ENCODE measurements around the gene LAIR1.
"Not testable (repeated sequence)": the region's sequence is repeated elsewhere in the genome, so short reads cannot be mapped to it uniquely, and the experiment has no call there.

The LAIR1 gene

DNA sequence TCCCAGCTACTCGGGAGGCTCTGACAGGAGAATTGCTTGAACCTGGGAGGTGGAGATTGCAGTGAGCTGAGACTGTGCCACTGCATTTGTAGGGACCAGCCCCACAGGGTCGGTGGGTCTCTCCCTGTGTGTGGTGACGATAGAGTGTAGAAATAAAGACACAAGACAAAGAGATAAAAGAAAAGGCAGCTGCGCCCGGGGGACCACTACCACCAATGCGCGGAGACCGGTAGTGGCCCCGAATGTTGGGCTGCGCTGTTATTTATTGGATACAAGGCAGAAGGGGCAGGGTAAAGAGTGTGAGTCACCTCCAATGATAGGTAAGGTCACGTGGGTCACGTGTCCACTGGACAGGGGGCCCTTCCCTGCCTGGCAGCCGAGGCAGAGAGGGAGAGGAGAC, 42.4 kb downstream of the LAIR1 start:
- not testable (repeated sequence) for DNase-seq (ENCODE audit: low read depth, low spot score)

DNA sequence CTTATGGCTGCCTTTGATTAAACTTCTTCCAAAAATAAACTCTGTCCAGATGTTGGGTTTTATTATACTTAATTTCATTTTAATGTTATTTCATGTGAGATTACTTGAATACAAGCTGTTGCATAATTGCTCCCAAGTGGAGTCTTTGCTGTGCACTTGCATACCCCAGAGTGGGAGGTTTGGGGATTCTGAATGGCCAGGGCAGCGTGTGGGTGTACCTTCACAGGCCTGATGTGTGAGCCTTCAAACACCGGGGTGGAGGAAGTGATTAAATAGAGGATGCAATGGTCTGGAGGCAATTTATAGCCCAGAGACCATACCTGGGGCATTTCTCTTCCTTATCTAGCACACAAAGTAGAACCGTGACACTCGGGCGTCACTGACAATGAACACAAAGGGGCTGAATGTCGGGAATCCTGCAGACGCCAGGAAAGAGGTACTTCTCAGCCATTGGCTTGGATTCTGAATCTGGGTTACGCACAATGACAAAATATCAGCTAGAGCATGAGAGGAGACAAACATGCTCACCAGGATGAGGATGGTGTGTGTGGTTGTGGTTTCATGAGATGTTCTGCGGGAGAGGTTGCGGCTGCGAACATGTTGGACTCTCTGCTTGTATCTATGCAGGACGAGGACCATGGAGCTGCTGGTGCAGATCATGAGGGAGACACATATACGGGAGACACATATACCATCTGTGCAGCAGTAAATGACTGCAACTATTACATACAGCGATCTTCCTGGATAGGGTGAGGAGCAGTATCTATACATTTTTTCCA, 44.6 kb downstream of the LAIR1 start:
- H3K27ac ChIP-seq = no peak overlapping the region
- DNase-seq (ENCODE audit: low read depth, low spot score) = no peak

More for the DNA sequence above, 42.4 kb downstream of the LAIR1 start:
- H3K27ac ChIP-seq = not testable (repeated sequence)

DNA sequence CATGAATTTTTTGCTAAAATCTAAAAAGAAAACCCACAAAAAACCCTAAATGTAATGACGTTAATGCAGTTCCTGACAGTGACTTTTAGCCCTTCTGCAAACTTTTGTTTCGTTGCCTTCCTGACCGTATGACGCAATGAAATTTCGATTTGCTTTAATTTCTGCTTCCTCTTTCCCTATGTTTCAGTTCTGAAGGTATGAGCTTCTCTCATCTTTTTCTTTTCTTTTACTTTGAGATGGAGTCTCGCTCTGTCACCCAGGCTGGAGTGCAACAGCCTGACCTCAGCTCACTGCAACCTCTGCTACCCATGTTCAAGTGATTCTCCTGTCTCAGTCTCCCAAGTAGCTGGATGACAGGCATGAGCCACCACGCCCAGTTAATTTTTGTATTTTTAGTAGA, 45.7 kb downstream of the LAIR1 start:
- no peak for DNase-seq (ENCODE audit: low read depth, low spot score)

DNA sequence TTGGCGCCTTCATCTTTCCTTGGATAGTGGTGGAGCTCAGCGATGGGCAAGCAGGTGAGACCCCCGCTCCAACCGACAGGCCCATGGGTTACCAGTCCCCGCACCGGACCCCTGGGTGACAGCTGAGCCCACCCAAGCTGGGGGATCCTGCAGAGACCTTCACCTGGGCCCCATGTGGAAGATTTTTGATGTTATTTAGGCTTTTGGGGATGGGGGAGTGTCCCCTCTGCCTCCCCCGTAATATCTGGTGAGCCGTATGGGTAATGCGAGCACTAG, 46.8 kb downstream of the LAIR1 start:
- DNase-seq (ENCODE audit: low read depth, low spot score) = no peak
- no peak overlapping the region for H3K27ac ChIP-seq

More for the DNA sequence above, 45.7 kb downstream of the LAIR1 start:
- H3K27ac ChIP-seq = no peak overlapping the region

DNA sequence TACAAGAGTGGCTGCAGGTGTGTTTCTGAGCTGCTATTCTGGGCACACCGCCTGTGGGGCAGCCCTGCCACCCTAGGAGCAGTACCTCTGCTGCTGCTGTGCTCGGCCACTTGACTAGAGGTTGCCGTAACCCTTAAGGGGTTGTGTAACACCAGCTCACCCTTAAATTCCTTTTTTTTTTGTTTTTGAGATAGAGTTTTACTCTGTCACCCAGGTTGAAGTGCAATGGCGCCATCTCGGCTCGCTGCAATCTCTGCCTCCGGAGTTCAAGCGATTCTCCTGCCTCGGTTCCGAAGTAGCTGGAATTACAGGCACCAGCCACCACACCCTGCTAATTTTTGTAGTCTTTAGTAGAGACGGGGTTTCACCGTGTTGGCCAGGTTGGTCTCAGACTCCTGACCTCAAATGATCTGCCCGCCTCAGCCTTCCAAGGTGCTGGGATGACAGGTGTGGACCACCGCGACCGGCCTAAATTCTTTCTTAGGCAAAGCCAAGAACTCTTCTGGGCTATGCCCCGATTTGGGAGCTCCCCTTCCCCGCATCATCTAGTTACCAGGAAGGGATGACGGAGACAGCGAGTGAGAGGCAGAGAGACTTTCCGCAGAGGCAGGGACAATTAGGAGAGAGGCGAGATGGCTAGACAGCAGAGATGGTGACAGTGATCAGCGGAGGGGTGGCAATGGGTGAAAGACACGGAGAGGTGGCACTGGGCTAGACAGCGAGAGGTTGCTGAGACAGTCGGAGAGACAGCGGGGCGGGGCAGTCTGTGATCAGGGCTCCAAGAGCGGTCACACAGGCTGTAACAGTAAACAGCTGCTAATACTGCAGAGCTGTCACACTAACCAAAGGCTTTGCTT, 47.4 kb downstream of the LAIR1 start:
- H3K27ac ChIP-seq = no peak overlapping the region
- DNase-seq (ENCODE audit: low read depth, low spot score) = no peak

DNA sequence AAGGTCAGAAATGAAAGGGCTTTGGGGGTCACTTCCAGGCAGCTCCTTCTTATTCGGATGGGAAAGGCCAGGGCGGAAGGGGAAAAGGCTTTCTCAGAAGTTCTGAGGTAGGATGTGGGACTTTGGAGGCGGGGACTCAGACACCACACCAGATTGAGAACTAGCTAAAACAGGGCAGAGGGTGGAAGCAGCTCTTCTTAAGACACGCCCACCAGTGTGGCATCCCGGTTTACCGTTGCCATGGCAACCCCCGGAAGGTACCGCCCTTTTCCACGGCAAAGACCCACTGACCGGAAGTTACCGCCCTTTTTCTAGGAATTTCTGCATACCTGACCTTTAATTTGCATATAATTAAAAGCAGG, 48.0 kb downstream of the LAIR1 start:
- H3K27ac ChIP-seq = no peak overlapping the region
- DNase-seq (ENCODE audit: low read depth, low spot score) = no peak

DNA sequence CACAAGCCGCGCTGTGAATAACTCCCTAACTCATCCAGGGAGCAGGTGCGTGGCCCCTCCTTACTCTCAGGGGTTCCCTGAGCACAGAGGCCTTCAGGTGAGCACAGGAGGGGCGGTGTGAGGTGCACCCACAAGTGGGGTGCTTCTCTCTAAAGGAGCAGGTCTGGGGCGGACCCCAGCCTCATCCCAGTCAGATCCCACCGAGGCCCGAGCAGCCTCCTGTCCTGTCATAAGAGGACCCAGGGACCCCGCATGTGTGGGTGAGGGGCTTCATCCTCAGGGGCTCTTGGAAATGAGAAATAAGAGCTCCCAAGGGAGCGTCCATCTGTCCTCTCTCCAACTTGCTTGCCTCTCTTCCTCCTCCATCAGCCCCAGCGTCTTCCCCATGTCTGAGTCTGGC, 48.8 kb downstream of the LAIR1 start:
- no peak overlapping the region for H3K27ac ChIP-seq
- no peak for DNase-seq (ENCODE audit: low read depth, low spot score)

DNA sequence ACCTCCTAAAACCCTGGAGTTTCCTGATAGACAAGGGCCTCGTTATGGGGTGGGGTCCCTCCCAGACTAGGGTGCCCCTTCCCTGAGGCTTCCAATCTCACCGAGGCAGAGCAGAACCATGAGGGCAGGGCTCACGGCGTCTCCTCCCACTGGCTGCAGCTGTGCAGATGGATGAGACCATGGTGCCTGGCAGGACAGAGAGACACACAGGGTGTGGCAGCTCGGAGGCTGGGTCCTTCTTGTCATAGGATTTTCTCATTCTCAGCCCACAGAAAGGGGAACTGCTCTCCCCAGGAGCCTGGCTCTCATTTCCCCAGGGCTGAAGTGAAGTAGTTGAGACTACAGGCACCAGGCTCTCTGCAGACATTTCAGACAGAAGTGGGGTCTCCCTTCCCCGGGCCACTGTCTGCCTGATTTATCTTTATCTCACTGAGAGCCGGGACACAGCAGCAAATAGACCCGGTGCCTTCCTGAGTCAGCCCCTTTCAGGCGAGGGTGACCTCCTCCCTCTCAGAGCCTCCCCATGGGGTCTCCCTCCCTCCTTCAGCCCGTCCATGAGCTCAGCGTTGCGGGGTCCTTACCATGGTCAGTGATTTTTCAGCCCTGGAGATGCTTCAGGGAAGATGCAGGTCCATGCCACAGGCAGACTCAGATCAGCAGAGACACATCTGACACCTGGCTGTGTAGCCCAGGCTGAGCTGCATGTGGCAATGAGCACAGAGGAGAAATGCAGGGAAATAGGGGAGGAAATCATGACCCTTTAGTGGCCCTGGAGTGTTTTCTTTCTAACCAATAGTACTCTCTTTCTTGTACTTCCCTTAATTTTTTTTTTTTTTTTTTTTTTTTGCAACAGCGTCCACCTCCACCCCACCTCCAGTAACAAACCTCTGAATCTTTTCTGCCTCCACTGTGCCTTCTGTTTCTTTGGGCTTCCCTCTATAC, 52.0 kb downstream of the LAIR1 start, which contains the start of gene LILRA5:
LILRA5 (minus strand) TSS at position 731 of the 942 bp plus-strand sequence; CDS start at position 584, 147 bp downstream.
- H3K27ac ChIP-seq = no peak within 1 kb of the TSS

DNA sequence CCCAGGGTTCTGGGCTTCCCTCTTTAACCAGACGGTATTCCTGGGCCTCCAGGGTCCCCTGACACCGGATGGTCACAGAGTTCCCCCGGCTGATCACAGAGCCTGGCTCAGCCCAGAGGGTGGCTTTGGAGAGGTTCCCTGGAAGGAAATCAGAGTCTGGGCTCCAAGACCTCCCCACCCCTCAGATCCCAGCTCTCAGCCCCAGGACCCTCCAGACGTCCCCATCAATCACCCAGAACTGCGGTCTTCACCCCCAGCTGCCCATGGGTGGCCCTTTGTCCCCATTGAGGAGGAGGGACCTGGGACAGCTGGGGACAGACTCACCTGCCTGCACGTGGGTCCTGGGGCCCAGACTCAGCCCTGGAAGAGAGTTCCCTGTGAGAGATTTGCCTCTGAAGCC, 52.7 kb downstream of the LAIR1 start:
- no peak for DNase-seq (ENCODE audit: low read depth, low spot score)
- no peak overlapping the region for H3K27ac ChIP-seq

More for the DNA sequence above, 52.0 kb downstream of the LAIR1 start, which contains the start of gene LILRA5:
- no peak for DNase-seq (ENCODE audit: low read depth, low spot score)

DNA sequence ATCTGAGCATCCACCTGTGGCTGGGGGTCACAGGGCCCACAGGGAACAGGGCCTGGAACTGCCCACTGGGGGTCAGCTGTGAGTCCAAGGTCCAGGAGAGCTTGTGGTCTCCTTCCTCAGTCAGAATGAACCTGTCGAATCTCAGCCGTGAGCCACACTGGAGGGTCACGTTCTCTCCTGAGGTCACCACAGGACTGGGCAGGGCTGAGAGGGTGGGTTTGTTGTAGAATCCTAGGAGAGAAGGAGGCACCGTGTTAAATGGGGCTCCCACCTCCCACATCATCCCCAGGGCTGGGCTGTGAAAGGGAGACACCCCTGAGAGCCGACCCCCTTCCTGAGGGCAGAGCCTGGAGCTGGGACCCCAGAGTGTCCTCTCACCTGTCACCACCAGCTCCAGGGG, 53.2 kb downstream of the LAIR1 start:
- DNase-seq (ENCODE audit: low read depth, low spot score) = no peak
- H3K27ac ChIP-seq = no peak overlapping the region

DNA sequence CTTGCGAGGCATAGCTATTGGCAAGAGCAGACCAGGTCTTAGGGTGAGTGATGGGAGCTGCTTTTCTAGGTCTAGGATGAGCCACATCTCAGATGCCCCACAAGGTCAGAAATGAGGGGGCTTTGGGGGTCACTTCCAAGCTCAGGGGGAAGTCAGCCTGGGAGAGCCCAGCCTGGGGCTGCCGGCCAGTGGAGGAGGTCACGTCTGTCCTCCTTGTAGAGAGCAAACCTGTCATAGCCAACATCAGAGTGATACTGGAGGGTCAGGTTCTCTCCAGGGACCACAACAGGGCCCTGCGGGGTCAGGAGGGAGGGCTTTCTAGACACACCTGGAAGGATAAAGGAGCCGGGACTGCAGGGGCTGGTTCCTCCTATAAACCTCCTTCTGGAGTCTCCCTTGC, 54.2 kb downstream of the LAIR1 start:
- no peak overlapping the region for H3K27ac ChIP-seq
- DNase-seq (ENCODE audit: low read depth, low spot score) = no peak

DNA sequence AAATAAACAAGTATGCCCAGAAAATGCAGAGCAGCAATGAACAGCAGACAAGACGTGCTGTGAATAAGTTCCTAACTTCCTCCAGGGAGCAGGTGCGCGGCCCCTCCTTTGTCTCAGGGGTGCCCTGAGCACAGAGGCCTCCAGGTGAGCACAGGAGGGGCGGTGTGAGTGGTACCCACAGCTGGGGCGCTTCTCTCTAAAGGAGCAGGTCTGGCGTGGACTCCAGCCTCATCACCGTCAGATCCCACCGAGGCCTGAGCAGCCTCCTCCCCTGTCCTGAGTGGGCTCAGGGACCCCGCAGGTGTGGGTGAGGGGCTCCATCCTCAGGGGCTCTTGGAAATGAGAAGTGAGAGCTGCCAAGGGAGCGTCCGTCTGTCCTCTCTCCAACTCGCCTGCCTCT, 54.9 kb downstream of the LAIR1 start:
- H3K27ac ChIP-seq = no peak overlapping the region
- no peak for DNase-seq (ENCODE audit: low read depth, low spot score)

DNA sequence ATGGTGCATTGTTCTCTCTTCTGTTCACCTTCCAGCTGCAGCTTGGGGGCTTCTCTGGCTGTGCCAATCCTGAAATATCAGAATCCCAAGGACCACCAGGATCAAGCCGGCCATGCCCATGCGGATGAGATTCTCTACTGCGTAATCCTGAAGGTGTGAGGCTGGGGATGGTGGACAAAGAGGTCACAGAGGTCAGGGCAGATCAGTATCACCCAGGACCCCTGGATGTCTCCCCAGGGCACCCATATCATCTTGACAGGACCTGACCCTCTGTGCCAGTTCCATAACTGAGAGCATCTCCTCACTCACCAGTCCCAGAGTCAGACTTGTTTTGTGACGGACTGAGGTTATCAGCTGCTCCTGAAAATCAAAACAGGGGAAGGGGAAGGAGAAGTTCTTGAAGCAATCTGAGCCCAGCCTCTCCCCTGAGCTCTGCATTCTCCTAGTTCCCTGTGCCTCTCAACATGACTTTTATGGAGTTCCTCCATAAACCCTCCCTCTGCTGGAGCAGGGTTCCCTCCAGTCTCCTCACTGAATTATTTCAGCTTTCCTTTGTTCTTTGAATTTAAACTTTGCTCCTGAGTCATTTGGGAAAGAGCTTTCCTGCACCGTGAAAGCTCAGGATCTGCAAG, 57.2 kb downstream of the LAIR1 start:
- H3K27ac ChIP-seq = no peak overlapping the region
- no peak for DNase-seq (ENCODE audit: low read depth, low spot score)

DNA sequence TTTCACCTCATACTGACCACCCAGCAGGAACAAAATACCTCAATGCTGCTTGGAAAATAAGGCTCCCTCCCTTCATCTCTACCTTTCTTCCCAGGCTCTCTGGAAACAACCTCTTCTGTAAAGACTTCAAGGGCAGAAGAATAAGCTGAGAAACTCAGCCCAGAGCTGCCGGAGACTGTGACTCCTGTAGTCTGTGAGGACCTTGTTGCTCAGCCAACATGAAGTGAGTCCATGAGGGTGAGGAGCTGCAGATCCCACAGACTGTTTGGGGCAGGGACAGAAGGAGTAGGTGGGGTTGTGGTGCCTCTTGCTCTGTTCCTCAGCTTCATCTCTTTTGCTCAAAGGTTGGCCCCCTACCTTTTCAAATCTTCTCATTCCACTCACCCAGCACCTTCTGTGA, 59.6 kb downstream of the LAIR1 start:
- H3K27ac ChIP-seq = no peak overlapping the region
- no peak for DNase-seq (ENCODE audit: low read depth, low spot score)

DNA sequence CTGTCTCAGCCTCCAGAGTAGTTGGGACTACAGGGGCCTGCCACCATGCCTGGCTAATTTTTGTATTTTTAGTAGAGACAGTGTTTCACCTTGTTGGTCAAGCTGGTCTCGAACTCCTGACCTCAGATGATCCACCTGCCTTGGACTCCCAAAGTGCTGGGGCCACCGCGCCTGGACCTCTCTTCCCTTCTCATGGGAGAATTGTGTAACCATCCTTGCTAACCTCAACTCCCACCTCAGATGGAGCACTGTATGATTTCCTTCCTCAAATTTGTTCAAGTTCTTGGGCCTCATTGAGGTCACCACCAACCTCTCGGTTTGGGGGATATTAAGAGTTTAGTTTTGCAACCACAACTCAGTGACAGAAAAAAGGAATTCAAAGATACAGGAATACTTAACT, 62.5 kb downstream of the LAIR1 start:
- H3K27ac ChIP-seq = no peak overlapping the region
- DNase-seq (ENCODE audit: low read depth, low spot score) = no peak

Measured in epithelial cell of prostate (primary cell).